ENCODE measurements around the gene CLNK. TPM values are rescaled to one million over a fixed set of nuclear protein-coding genes. Genes with fewer than 3 reads are reported as not detected.

Gene CLNK
- total RNA-seq, 1 donor from 2014 or later: 0.35 TPM

DNA sequence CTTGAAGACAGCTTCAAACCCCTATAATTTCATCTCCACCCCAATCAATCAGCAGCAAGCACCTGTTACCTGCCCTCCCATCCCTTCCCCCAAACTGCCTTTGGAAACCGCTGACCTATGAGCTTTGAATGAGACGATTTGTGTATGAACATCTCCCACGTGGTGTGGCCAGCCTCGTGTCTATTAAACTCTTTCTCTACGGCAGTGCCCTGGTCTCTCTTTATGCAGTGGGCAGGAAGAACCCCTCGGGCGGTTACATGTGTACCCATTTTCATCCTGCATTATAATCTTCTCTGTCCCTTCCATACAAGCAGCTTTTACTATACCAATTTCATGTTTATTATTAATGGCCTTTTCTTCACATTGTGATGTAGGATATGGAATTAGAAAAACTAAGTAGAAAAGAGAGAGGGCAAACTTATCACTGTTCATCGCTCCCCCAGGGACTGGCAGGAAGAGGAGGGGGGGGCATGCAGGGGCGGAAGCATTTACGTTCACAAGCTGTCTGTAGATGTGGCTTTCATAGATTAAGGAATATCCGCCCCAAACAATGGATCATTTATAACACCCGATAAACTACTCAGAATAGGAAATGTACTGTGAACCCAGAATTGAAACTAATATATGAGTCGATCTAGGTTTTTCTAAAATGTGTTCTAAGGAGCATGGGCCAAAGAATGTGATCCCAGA is 131.8 kb downstream of the CLNK start:
- Histone ChIP-seq H3K4me3 (no peak overlapping the region), H3K4me1 (peaks cover 3% of the 10 kb centered on the region), H3K9me3 (no peaks in the 10 kb centered on the region), H3K27me3 (no peaks in the 10 kb centered on the region), H3K36me3 (no peaks in the 10 kb centered on the region), H3K27ac (no peak overlapping the region)
- intact Hi-C loops (cut with DNase I): no loop called here
- ATAC-seq (no peak), DNase-seq (no peak)
- no peak for TF ChIP-seq CTCF (IDR thresholded peaks at IDR 0.05)

DNA sequence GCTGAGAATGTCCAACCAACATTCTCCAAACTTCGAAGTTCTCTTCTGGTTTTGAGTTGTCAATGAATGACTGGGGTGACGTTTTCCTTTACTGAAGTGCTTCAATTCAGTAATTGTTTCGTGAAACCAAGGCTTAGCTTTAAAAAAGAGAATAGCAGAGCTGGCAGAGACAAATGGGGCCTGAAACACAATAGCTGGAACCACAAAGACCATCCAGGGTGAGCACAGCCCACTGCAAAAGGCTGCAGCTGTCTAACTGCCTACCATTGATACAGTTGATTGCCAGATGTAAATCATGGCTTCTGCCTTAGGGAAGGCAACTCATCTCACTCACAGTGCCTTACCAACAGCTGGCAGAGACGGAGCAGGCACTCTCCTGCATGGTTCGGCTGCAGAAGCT is 148.7 kb downstream of the CLNK start:
- Histone ChIP-seq H3K36me3 (no peaks in the 10 kb centered on the region), H3K27ac (no peak overlapping the region), H3K9me3 (no peaks in the 10 kb centered on the region), H3K4me1 (no peaks in the 10 kb centered on the region), H3K4me3 (no peak overlapping the region), H3K27me3 (no peaks in the 10 kb centered on the region)
- no peak for TF ChIP-seq CTCF (IDR thresholded peaks at IDR 0.05)
- DNase-seq (no peak), ATAC-seq (no peak)
- intact Hi-C loops (cut with DNase I): no loop called here

DNA sequence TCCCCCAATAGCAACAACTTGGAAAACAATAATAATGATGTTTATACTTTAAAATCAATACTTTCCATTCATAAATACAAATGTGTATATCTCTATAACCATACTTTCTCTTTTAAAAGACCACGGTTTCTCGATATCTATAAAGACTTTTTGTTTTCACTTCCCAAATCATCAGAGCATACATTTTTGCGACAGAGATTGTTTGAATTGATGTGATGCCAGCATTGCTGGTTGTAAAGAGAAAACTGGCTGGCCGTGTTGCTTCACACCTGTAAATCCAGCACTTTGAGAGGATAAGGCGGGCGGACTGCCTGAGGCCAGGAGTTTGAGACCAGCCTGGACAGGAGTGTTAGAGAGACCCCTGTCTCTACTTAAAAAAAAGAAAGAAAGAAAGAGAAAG is 149.7 kb downstream of the CLNK start:
- no peaks in the 10 kb centered on the region for H3K9me3 ChIP-seq
- DNase-seq (no peak), ATAC-seq (no peak)
- H3K27me3 ChIP-seq: no peaks in the 10 kb centered on the region
- no peaks in the 10 kb centered on the region for H3K4me1 ChIP-seq
- intact Hi-C loops (cut with DNase I): no loop called here
- no peaks in the 10 kb centered on the region for H3K36me3 ChIP-seq
- no peak for TF ChIP-seq CTCF (IDR thresholded peaks at IDR 0.05)
- no peak overlapping the region for H3K4me3 ChIP-seq
- no peak overlapping the region for H3K27ac ChIP-seq

DNA sequence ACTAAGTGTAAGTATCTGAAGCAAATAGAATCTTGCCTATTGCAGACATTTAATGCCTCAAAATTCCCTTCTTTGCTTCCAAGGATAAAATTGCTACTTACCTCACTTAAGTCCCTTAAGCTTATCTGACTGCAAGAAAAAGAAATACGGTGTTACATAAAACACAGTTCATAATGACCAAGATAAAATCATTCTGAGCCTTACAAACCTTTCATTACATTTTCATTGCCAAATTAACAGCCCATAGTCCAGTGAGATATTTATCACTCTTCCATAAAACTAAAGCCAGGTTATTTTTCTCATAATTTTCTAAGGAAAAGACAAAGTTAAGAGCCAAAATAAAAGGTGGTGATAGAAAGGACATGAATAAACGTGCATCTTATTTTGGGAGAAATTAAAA is 152.4 kb downstream of the CLNK start:
- no peak overlapping the region for H3K4me3 ChIP-seq
- H3K27ac ChIP-seq: no peak overlapping the region
- TF ChIP-seq CTCF (IDR thresholded peaks at IDR 0.05): no peak
- H3K27me3 ChIP-seq: no peaks in the 10 kb centered on the region
- no peaks in the 10 kb centered on the region for H3K9me3 ChIP-seq
- intact Hi-C loops (cut with DNase I): no loop called here
- H3K4me1 ChIP-seq: no peaks in the 10 kb centered on the region
- no peak for DNase-seq
- no peaks in the 10 kb centered on the region for H3K36me3 ChIP-seq
- ATAC-seq: no peak

DNA sequence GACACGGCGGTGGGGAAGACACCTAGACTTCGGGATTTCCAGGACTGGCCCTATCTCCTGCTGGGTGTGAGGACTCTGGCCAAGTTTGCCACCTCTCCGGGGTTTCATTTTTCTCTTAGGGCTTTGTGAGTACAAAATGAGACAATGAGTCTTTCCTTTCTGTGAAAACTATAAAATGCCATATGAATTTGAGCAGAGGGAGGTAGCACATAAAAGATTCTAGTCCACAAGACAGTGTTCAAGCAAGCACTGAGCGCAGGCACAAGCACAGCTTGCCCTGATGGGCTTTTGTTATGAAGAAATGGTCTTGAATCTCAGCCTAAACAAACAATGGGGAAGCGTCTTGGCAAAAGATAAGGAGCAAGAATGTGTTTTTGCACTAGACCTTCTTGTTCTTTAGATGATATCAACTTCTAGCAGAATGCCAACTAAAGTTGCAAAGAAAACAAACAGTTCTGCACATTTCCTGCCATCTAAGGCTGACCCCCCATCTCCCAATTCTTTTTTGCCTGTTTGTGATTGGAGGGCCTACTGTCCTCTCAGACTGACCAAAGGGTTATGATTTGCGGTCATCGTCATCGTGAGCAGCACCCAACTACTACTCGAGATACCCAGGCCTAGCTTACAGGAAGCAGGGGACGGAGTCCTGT is 154.3 kb downstream of the CLNK start:
- no peaks in the 10 kb centered on the region for H3K27me3 ChIP-seq
- intact Hi-C loops (cut with DNase I): no loop called here
- TF ChIP-seq CTCF (IDR thresholded peaks at IDR 0.05): no peak
- H3K36me3 ChIP-seq: no peaks in the 10 kb centered on the region
- H3K4me3 ChIP-seq: no peak overlapping the region
- peak overlapping the region; percentile 3 for H3K27ac ChIP-seq
- H3K4me1 ChIP-seq: no peaks in the 10 kb centered on the region
- DNase-seq (no peak), ATAC-seq (peak; percentile 50)
- H3K9me3 ChIP-seq: no peaks in the 10 kb centered on the region

All from upper lobe of right lung (tissue), 1 donor.